Ovary (tissue), 9 donors: ENCODE data around the gene SND1. TPM values are rescaled to one million over a fixed set of nuclear protein-coding genes. Genes with fewer than 3 reads are reported as not detected.

ENCODE experiments used
- DNase-seq, 5 donors: peaks; one replicate each; pipeline ENCODE4 v3.0.0-alpha.2; 2019 to 2020
- H3K27ac ChIP-seq, 2 donors: fragments of 200-600 bp; one replicate each; pipeline versions ENCODE4 v1.5.1 to v1.8.0; 2019 to 2022
- H3K27me3 ChIP-seq: fragments of 200-600 bp; one replicate; pipeline ENCODE4 v1.8.0; 2022
- H3K36me3 ChIP-seq: fragments of 200-600 bp; sonication (generic); one replicate; pipeline ENCODE4 v1.5.1; 2019
- H3K4me1 ChIP-seq: one replicate; pipeline ENCODE4 v1.8.1; 2013; ENCODE audit warnings: mild to moderate bottlenecking, moderate library complexity; ENCODE audit not compliant: insufficient read depth
- H3K4me3 ChIP-seq: fragments of 200-600 bp; sonication (generic); one replicate; pipeline ENCODE4 v1.5.1; 2017
- H3K9me3 ChIP-seq, 2 donors: fragments of 200-600 bp in 1 of 2; sonication (generic) in 1 of 2; one replicate each; pipeline versions ENCODE4 v1.5.1 to v1.8.1; 2013 to 2019; ENCODE audit warnings: mild to moderate bottlenecking in 1 of 2, moderate library complexity in 1 of 2
- EP300 ChIP-seq: sonication (generic); formaldehyde crosslinking; IDR thresholded peaks from one replicate; pipeline ENCODE4 v1.6.1; 2017; ENCODE audit warnings: antibody characterized with exemption
- POLR2A ChIP-seq: fragments of 450-650 bp; IDR thresholded peaks from one replicate; pipeline ENCODE4 v1.6.1; 2017; ENCODE audit warnings: antibody characterized with exemption, mild to moderate bottlenecking, moderate library complexity
- WGBS, 3 donors: extraction: QIAGEN DNeasy Blood & Tissue Kit in 1 of 3; methylation state at CpG; one replicate each; pipeline versions ENCODE4 v1.1.5 to v1.1.7; 2013 to 2017; 5-methylcytosine and 5-hydroxymethylcytosine counted together
- intact Hi-C, 4 donors: fragments of 100-400 bp; cut with DNase I; formaldehyde crosslinking; loops; one replicate each; pipeline versions ENCODE4 v1.11.0 to v1.15.1; 2022 to 2023
- polyA plus RNA-seq, 2 donors: library from polyadenylated mRNA; stranded (reverse); fragments of 200-250 nt in 1 of 2; fragments of 350-450 nt in 1 of 2; fragmentation: Illumina TruSeq in 1 of 2; extraction: RNeasy Lipid Tissue Mini Kit (QIAGEN cat#74804) in 1 of 2; gene quantifications; one replicate each; pipeline ENCODE4 v1.2.3, GENCODE V29; 2013 to 2014
- total RNA-seq, 7 donors: library from RNA; depleted of rRNA in 2 of 7; stranded (reverse); fragments of >200 nt in 2 of 7; fragmentation: NEBNext Ultra II Directional in 3 of 7; extraction: Animal tissue kit (Norgen Biotek cat#: 25700) in 3 of 7; gene quantifications; one replicate each; pipeline versions ENCODE4 v1.1.0 to v1.2.4, GENCODE V29; 2016 to 2023
- TF ChIP-seq, protein P1 (sequence below), 3 donors: fragments of 450-650 bp in 2 of 3; fragments of 200-600 bp in 1 of 3; IDR thresholded peaks; one replicate each; pipeline versions ENCODE4 v1.5.1 to v1.8.0; 2016 to 2022; ENCODE audit warnings: antibody characterized with exemption in 3 of 3, mild to moderate bottlenecking in 1 of 3
- donor health status: DM: no; HTN: no; CAD: no; lungs with moderate emphysema.
- donor health status: DM: no; HTN: no; CAD: no.
- donor health status: Bipolar disorder and iron deficiency.
- donor health status: DM: yes; HTN: yes; CAD: no.
- donor health status: DM: no; HTN: no; CAD: no.
- donor health status: DM: yes; HTN: yes; CAD: no.

SND1 gene
- total and polyA plus RNA-seq, 9 donors, result 91.4 to 297 (median 182) TPM

GRCh38 chr7:127997226-127997922 lies 345.4 kb downstream of the SND1 start:
- Histone ChIP-seq H3K9me3 (no peaks in the 10 kb centered on the region), H3K27ac (no peak overlapping the region), H3K27me3 (no peaks in the 10 kb centered on the region), H3K4me3 (no peak overlapping the region), H3K4me1 (peaks cover 24% of the 10 kb centered on the region), H3K36me3 (no peaks in the 10 kb centered on the region)
- DNase-seq, result no peak
- WGBS, 3 donors, result 61 to 78% (median 63%) methylated on average over 4 of the region's 4 CpGs
- intact Hi-C loops, result loop anchor here in 1 of 4 donors (5.0 kb wide), 1 partner anchor 125 kb away; no protein-coding TSS in a partner anchor
- no peak for TF ChIP-seq POLR2A

- Histone ChIP-seq H3K36me3 (no peaks in the 10 kb centered on the region), H3K9me3 (no peaks in the 10 kb centered on the region), H3K27me3 (no peaks in the 10 kb centered on the region), H3K4me3 (no peak overlapping the region), H3K4me1 (peaks cover 24% of the 10 kb centered on the region), H3K27ac (no peak overlapping the region)
- no peak for DNase-seq
- TF ChIP-seq, protein P1, sequence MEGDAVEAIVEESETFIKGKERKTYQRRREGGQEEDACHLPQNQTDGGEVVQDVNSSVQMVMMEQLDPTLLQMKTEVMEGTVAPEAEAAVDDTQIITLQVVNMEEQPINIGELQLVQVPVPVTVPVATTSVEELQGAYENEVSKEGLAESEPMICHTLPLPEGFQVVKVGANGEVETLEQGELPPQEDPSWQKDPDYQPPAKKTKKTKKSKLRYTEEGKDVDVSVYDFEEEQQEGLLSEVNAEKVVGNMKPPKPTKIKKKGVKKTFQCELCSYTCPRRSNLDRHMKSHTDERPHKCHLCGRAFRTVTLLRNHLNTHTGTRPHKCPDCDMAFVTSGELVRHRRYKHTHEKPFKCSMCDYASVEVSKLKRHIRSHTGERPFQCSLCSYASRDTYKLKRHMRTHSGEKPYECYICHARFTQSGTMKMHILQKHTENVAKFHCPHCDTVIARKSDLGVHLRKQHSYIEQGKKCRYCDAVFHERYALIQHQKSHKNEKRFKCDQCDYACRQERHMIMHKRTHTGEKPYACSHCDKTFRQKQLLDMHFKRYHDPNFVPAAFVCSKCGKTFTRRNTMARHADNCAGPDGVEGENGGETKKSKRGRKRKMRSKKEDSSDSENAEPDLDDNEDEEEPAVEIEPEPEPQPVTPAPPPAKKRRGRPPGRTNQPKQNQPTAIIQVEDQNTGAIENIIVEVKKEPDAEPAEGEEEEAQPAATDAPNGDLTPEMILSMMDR (IDR thresholded peaks at IDR 0.05), result no peak
- TF ChIP-seq POLR2A (no peak), EP300 (no peak)
- 53 to 75% (median 54%) methylated on average over 2 of the region's 2 CpGs for WGBS, 3 donors
- intact Hi-C loops, result loop anchor here in 1 of 4 donors (5.0 kb wide), 1 partner anchor 126 kb away; no protein-coding TSS in a partner anchor
These were observed 346.7 kb downstream of the SND1 start for GRCh38 chr7:127998671-127999070.

- no peaks in the 10 kb centered on the region for H3K9me3 ChIP-seq
- peaks cover 20% of the 10 kb centered on the region for H3K4me1 ChIP-seq
- no peak overlapping the region for H3K4me3 ChIP-seq
- TF ChIP-seq EP300 (no peak), POLR2A (no peak)
- TF ChIP-seq, protein P1 (IDR thresholded peaks at IDR 0.05), result no peak
- intact Hi-C loops, result no loop called here
- no peaks in the 10 kb centered on the region for H3K36me3 ChIP-seq
- 95 to 100% (median 100%) methylated on average over 1 of the region's 1 CpG for WGBS, 3 donors
- DNase-seq, result no peak
- no peak overlapping the region for H3K27ac ChIP-seq
- H3K27me3 ChIP-seq, result no peaks in the 10 kb centered on the region
These were observed 348.1 kb downstream of the SND1 start for GRCh38 chr7:128000048-128000447.

GRCh38 chr7:128000854-128001265 lies 348.9 kb downstream of the SND1 start:
- Histone ChIP-seq H3K9me3 (no peaks in the 10 kb centered on the region), H3K4me1 (peaks cover 18% of the 10 kb centered on the region), H3K36me3 (no peaks in the 10 kb centered on the region), H3K27me3 (no peaks in the 10 kb centered on the region), H3K4me3 (no peak overlapping the region), H3K27ac (no peak overlapping the region)
- no peak for DNase-seq
- TF ChIP-seq POLR2A (no peak), EP300 (no peak)
- TF ChIP-seq, protein P1 (IDR thresholded peaks at IDR 0.05), result no peak
- 27 to 50% (median 30%) methylated on average over 6 of the region's 6 CpGs for WGBS, 3 donors
- intact Hi-C loops, result no loop called here

- no peak for DNase-seq
- H3K4me3 ChIP-seq, result no peak overlapping the region
- no peaks in the 10 kb centered on the region for H3K9me3 ChIP-seq
- intact Hi-C loops, result no loop called here
- peaks cover 15% of the 10 kb centered on the region for H3K4me1 ChIP-seq
- H3K27me3 ChIP-seq, result no peaks in the 10 kb centered on the region
- TF ChIP-seq, protein P1 (IDR thresholded peaks at IDR 0.05), result no peak
- TF ChIP-seq EP300 (no peak), POLR2A (no peak)
- WGBS, 3 donors, result 91 to 93% (median 92%) methylated on average over 3 of the region's 3 CpGs
- H3K27ac ChIP-seq, result no peak overlapping the region
- no peaks in the 10 kb centered on the region for H3K36me3 ChIP-seq
These were observed 351.2 kb downstream of the SND1 start for GRCh38 chr7:128003167-128003566.
